HCT116 (cell line): Measurements from ENCODE around the gene OARD1.

Experiments
- EZH2 ChIP-seq: fragments of 200-600 bp; sonication (generic); IDR thresholded peaks from 2 replicates; pipeline ENCODE4 v1.6.1; 2017; ENCODE audit warnings: antibody characterized with exemption, mixed run types
- JUND ChIP-seq: IDR thresholded peaks from 2 replicates; pipeline ENCODE4 v1.6.1; 2012
- POLR2A ChIP-seq: IDR thresholded peaks from 2 replicates; pipeline ENCODE4 v1.7.0; 2011; ENCODE audit warnings: borderline replicate concordance; ENCODE audit not compliant: insufficient read depth, insufficient read length; ENCODE audit errors: extremely low read depth
- POLR2AphosphoS5 ChIP-seq: IDR thresholded peaks from 2 replicates; pipeline ENCODE4 v1.6.1; 2011; ENCODE audit warnings: mild to moderate bottlenecking, low read depth, low read length, moderate library complexity
- SIN3A ChIP-seq: IDR thresholded peaks from 2 replicates; pipeline ENCODE4 v1.6.1; 2012; ENCODE audit warnings: low read depth
- ZFX ChIP-seq: fragments of 450-650 bp; IDR thresholded peaks from 2 replicates; pipeline ENCODE4 v1.6.1; 2017
- ZNF274 ChIP-seq: fragments of 200-500 bp; sonication (Bioruptor generic); IDR thresholded peaks from 2 replicates; pipeline ENCODE4 v1.6.1; 2014; ENCODE audit warnings: mild to moderate bottlenecking, low read depth, low read length, inconsistent platforms
- TF ChIP-seq, protein P1 (sequence below), 3 experiments: fragments of 200-600 bp in 1 of 3; sonication (generic) in 1 of 3; IDR thresholded peaks in 2 of 3; conservative IDR thresholded peaks in 1 of 3; 2 replicates each; pipeline ENCODE4 v1.5.1; 2012 to 2017; ENCODE audit warnings: low read depth in 2 of 3, low read length in 2 of 3, antibody characterized with exemption in 1 of 3, borderline replicate concordance in 1 of 3, control low read depth in 1 of 3, mild to moderate bottlenecking in 1 of 3, mixed read lengths in 1 of 3, mixed run types in 1 of 3, moderate library complexity in 1 of 3; ENCODE audit not compliant: insufficient read depth in 1 of 3
- TF ChIP-seq, protein P2 (sequence below): IDR thresholded peaks from 2 replicates; pipeline ENCODE4 v1.6.1; 2012; ENCODE audit warnings: low read depth

DNA sequence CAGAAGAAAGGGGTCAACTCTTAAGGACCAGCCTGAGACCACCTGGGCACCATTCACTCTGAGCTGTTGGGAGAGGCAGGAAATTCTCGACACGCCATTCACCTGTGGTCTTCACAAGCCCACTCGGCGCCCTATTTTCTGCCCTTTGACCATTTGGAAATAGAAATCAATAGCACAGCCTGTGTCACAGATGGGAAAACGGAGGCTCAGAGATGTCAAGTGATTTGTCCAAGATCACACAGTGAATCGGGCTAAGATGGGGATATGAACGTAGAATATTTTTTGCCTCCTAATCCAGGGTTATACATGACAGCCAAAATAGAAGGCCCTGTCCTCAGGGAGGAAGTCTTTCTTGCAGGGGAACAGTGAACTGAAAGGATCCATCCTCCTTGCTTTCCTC is 22.2 kb downstream of the OARD1 start:
- TF ChIP-seq, protein P1, sequence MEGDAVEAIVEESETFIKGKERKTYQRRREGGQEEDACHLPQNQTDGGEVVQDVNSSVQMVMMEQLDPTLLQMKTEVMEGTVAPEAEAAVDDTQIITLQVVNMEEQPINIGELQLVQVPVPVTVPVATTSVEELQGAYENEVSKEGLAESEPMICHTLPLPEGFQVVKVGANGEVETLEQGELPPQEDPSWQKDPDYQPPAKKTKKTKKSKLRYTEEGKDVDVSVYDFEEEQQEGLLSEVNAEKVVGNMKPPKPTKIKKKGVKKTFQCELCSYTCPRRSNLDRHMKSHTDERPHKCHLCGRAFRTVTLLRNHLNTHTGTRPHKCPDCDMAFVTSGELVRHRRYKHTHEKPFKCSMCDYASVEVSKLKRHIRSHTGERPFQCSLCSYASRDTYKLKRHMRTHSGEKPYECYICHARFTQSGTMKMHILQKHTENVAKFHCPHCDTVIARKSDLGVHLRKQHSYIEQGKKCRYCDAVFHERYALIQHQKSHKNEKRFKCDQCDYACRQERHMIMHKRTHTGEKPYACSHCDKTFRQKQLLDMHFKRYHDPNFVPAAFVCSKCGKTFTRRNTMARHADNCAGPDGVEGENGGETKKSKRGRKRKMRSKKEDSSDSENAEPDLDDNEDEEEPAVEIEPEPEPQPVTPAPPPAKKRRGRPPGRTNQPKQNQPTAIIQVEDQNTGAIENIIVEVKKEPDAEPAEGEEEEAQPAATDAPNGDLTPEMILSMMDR (IDR thresholded peaks at IDR 0.05 in 2 of 3, conservative IDR thresholded peaks at IDR 0.05 in 1 of 3; ENCODE audit: borderline replicate concordance in 1 of 3, insufficient read depth in 1 of 3, low read depth in 2 of 3, low read length in 2 of 3) = no peak
- TF ChIP-seq ZFX (no peak), POLR2AphosphoS5 (no peak), SIN3A (no peak), POLR2A (no peak), ZNF274 (no peak), EZH2 (no peak), JUND (no peak)
- TF ChIP-seq, protein P2, sequence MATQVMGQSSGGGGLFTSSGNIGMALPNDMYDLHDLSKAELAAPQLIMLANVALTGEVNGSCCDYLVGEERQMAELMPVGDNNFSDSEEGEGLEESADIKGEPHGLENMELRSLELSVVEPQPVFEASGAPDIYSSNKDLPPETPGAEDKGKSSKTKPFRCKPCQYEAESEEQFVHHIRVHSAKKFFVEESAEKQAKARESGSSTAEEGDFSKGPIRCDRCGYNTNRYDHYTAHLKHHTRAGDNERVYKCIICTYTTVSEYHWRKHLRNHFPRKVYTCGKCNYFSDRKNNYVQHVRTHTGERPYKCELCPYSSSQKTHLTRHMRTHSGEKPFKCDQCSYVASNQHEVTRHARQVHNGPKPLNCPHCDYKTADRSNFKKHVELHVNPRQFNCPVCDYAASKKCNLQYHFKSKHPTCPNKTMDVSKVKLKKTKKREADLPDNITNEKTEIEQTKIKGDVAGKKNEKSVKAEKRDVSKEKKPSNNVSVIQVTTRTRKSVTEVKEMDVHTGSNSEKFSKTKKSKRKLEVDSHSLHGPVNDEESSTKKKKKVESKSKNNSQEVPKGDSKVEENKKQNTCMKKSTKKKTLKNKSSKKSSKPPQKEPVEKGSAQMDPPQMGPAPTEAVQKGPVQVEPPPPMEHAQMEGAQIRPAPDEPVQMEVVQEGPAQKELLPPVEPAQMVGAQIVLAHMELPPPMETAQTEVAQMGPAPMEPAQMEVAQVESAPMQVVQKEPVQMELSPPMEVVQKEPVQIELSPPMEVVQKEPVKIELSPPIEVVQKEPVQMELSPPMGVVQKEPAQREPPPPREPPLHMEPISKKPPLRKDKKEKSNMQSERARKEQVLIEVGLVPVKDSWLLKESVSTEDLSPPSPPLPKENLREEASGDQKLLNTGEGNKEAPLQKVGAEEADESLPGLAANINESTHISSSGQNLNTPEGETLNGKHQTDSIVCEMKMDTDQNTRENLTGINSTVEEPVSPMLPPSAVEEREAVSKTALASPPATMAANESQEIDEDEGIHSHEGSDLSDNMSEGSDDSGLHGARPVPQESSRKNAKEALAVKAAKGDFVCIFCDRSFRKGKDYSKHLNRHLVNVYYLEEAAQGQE = no peak
